Neural progenitor cell (in vitro differentiated cells): ENCODE data around the gene LOC101059915.

ENCODE experiments used
- EZH2 ChIP-seq: fragments of 200-600 bp; sonication (generic); IDR thresholded peaks from 2 replicates; pipeline ENCODE4 v1.6.1; 2017; ENCODE audit warnings: antibody characterized with exemption, mild to moderate bottlenecking, moderate library complexity
- EZH2phosphoT487 ChIP-seq: fragments of 200-600 bp; sonication (generic); IDR thresholded peaks from 2 replicates; pipeline ENCODE4 v1.6.1; 2017; ENCODE audit warnings: antibody characterized with exemption
- TF ChIP-seq, protein P1 (sequence below): fragments of 200-600 bp; sonication (generic); IDR thresholded peaks from 2 replicates; pipeline ENCODE4 v1.5.1; 2017; ENCODE audit warnings: antibody characterized with exemption, mild to moderate bottlenecking

GRCh38 chrX:71618787-71619186 lies 48.6 kb upstream of the LOC101059915 start:
- TF ChIP-seq, protein P1, sequence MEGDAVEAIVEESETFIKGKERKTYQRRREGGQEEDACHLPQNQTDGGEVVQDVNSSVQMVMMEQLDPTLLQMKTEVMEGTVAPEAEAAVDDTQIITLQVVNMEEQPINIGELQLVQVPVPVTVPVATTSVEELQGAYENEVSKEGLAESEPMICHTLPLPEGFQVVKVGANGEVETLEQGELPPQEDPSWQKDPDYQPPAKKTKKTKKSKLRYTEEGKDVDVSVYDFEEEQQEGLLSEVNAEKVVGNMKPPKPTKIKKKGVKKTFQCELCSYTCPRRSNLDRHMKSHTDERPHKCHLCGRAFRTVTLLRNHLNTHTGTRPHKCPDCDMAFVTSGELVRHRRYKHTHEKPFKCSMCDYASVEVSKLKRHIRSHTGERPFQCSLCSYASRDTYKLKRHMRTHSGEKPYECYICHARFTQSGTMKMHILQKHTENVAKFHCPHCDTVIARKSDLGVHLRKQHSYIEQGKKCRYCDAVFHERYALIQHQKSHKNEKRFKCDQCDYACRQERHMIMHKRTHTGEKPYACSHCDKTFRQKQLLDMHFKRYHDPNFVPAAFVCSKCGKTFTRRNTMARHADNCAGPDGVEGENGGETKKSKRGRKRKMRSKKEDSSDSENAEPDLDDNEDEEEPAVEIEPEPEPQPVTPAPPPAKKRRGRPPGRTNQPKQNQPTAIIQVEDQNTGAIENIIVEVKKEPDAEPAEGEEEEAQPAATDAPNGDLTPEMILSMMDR = no peak
- TF ChIP-seq EZH2 (no peak), EZH2phosphoT487 (no peak)
